Ectodermal cell (in vitro differentiated cells): ENCODE measurements around the gene GATA3.

Experiments used
- H3K27ac ChIP-seq: 2 replicates; pipeline ENCODE4 v1.7.0; 2013; ENCODE audit warnings: mild to moderate bottlenecking, low read depth, low read length; ENCODE audit not compliant: insufficient read depth, poor library complexity, severe bottlenecking
- H3K27me3 ChIP-seq: 2 replicates; pipeline ENCODE4 v1.7.0; 2013; ENCODE audit warnings: mild to moderate bottlenecking, low read length; ENCODE audit not compliant: insufficient read depth, control insufficient read depth, poor library complexity, severe bottlenecking
- H3K36me3 ChIP-seq: one replicate; pipeline ENCODE4 v1.7.0; 2013; ENCODE audit warnings: low read length; ENCODE audit not compliant: control insufficient read depth, insufficient read depth
- H3K4me1 ChIP-seq: one replicate; pipeline ENCODE4 v1.7.0; 2013; ENCODE audit warnings: low read length; ENCODE audit not compliant: control insufficient read depth, insufficient read depth
- H3K4me3 ChIP-seq: 2 replicates; pipeline ENCODE4 v1.7.0; 2013; ENCODE audit warnings: low read depth, low read length, control low read depth; ENCODE audit not compliant: insufficient read depth
- H3K9me3 ChIP-seq: 2 replicates; pipeline ENCODE4 v1.7.0; 2013; ENCODE audit warnings: mild to moderate bottlenecking, low read length, moderate library complexity; ENCODE audit not compliant: control insufficient read depth
- WGBS, 2 experiments: methylation state at CpG; one replicate each; pipeline ENCODE4 v1.1.7; 2013; ENCODE audit warnings: missing lambda C conversion rate in 2 of 2; 5-methylcytosine and 5-hydroxymethylcytosine counted together

Gene GATA3

GRCh38 chr10:8075282-8076260 is 21.1 kb downstream of the GATA3 start:
- peak overlapping the region; percentile 18 for H3K27ac ChIP-seq
- WGBS, 2 experiments: 33 to 35% methylated on average over 17 to 19 of the region's 19 CpGs

GRCh38 chr10:8076933-8077332 is 22.4 kb downstream of the GATA3 start:
- 92 to 95% methylated on average over 5 of the region's 5 CpGs for WGBS, 2 experiments
- no peaks in the 10 kb centered on the region for H3K9me3 ChIP-seq
- H3K4me1 ChIP-seq: peaks cover 7% of the 10 kb centered on the region
- no peak overlapping the region for H3K4me3 ChIP-seq
- no peak overlapping the region for H3K27ac ChIP-seq
- no peaks in the 10 kb centered on the region for H3K27me3 ChIP-seq
- no peaks in the 10 kb centered on the region for H3K36me3 ChIP-seq

More at GRCh38 chr10:8075282-8076260, 21.1 kb downstream of the GATA3 start:
- H3K9me3 ChIP-seq: no peaks in the 10 kb centered on the region
- H3K4me1 ChIP-seq: peaks cover 7% of the 10 kb centered on the region
- no peaks in the 10 kb centered on the region for H3K27me3 ChIP-seq
- H3K4me3 ChIP-seq: no peak overlapping the region
- no peaks in the 10 kb centered on the region for H3K36me3 ChIP-seq

- H3K27ac ChIP-seq: no peak overlapping the region
- 48 to 51% methylated on average over 1 of the region's 1 CpG for WGBS, 2 experiments
- H3K4me3 ChIP-seq: no peak overlapping the region
- H3K27me3 ChIP-seq: no peaks in the 10 kb centered on the region
- H3K36me3 ChIP-seq: no peaks in the 10 kb centered on the region
- peaks cover 7% of the 10 kb centered on the region for H3K4me1 ChIP-seq
- H3K9me3 ChIP-seq: no peaks in the 10 kb centered on the region
These were observed 23.5 kb downstream of the GATA3 start for GRCh38 chr10:8078027-8078426.

GRCh38 chr10:8079126-8079525 is 24.6 kb downstream of the GATA3 start:
- H3K4me1 ChIP-seq: peaks cover 7% of the 10 kb centered on the region
- H3K27ac ChIP-seq: no peak overlapping the region
- no peaks in the 10 kb centered on the region for H3K36me3 ChIP-seq
- no peaks in the 10 kb centered on the region for H3K27me3 ChIP-seq
- no peak overlapping the region for H3K4me3 ChIP-seq
- no peaks in the 10 kb centered on the region for H3K9me3 ChIP-seq
- 92 to 93% methylated on average over 3 of the region's 3 CpGs for WGBS, 2 experiments

GRCh38 chr10:8084799-8085198 is 30.3 kb downstream of the GATA3 start:
- Histone ChIP-seq H3K9me3 (no peaks in the 10 kb centered on the region), H3K4me3 (no peak overlapping the region), H3K27ac (no peak overlapping the region), H3K36me3 (no peaks in the 10 kb centered on the region), H3K27me3 (no peaks in the 10 kb centered on the region), H3K4me1 (no peaks in the 10 kb centered on the region)
- 89 to 92% methylated on average over 3 of the region's 3 CpGs for WGBS, 2 experiments

GRCh38 chr10:8085251-8085650 is 30.8 kb downstream of the GATA3 start:
- Histone ChIP-seq H3K9me3 (no peaks in the 10 kb centered on the region), H3K27me3 (no peaks in the 10 kb centered on the region), H3K4me1 (no peaks in the 10 kb centered on the region), H3K27ac (no peak overlapping the region), H3K36me3 (no peaks in the 10 kb centered on the region), H3K4me3 (no peak overlapping the region)
- WGBS, 2 experiments: 91 to 94% methylated on average over 4 of the region's 4 CpGs

GRCh38 chr10:8086315-8086714 is 31.8 kb downstream of the GATA3 start:
- Histone ChIP-seq H3K27ac (no peak overlapping the region), H3K9me3 (no peaks in the 10 kb centered on the region), H3K4me1 (no peaks in the 10 kb centered on the region), H3K36me3 (no peaks in the 10 kb centered on the region), H3K27me3 (no peaks in the 10 kb centered on the region), H3K4me3 (no peak overlapping the region)
- WGBS, 2 experiments: 68 to 70% methylated on average over 5 of the region's 5 CpGs

GRCh38 chr10:8088504-8088903 is 34.0 kb downstream of the GATA3 start:
- H3K27ac ChIP-seq: no peak overlapping the region
- no peaks in the 10 kb centered on the region for H3K27me3 ChIP-seq
- no peak overlapping the region for H3K4me3 ChIP-seq
- no peaks in the 10 kb centered on the region for H3K36me3 ChIP-seq
- no peaks in the 10 kb centered on the region for H3K9me3 ChIP-seq
- no peaks in the 10 kb centered on the region for H3K4me1 ChIP-seq
- WGBS, 2 experiments: 85 to 90% methylated on average over 4 of the region's 6 CpGs

GRCh38 chr10:8092428-8092827 is 37.9 kb downstream of the GATA3 start:
- Histone ChIP-seq H3K36me3 (no peaks in the 10 kb centered on the region), H3K4me3 (no peak overlapping the region), H3K9me3 (no peaks in the 10 kb centered on the region), H3K27ac (no peak overlapping the region), H3K27me3 (no peaks in the 10 kb centered on the region), H3K4me1 (no peaks in the 10 kb centered on the region)
- WGBS, 2 experiments: 91 to 92% methylated on average over 2 of the region's 2 CpGs

- Histone ChIP-seq H3K27ac (no peak overlapping the region), H3K9me3 (no peaks in the 10 kb centered on the region), H3K4me3 (no peak overlapping the region), H3K27me3 (no peaks in the 10 kb centered on the region), H3K36me3 (no peaks in the 10 kb centered on the region), H3K4me1 (no peaks in the 10 kb centered on the region)
- WGBS, 2 experiments: 79 to 89% methylated on average over 14 of the region's 14 CpGs
These were observed 41.5 kb downstream of the GATA3 start for GRCh38 chr10:8095959-8096358.
